Chondrocyte (in vitro differentiated cells): ENCODE data around the gene SETX. TPM values are rescaled to one million over a fixed set of nuclear protein-coding genes. Genes with fewer than 3 reads are reported as not detected.

Experiments
- DNase-seq: peaks from one replicate; pipeline ENCODE4 v3.0.0; 2021; ENCODE audit warnings: mixed read lengths, low spot score
- H3K27ac Mint-ChIP-seq: one replicate; pipeline ENCODE4 v1.8.0; 2021; ENCODE audit warnings: mild to moderate bottlenecking, moderate library complexity, mixed read lengths; ENCODE audit not compliant: unreplicated experiment
- H3K27me3 Mint-ChIP-seq: 2 replicates; pipeline ENCODE4 v1.8.0; 2021; ENCODE audit warnings: low read depth, mixed read lengths
- H3K36me3 Mint-ChIP-seq: 2 replicates; pipeline ENCODE4 v1.8.0; 2021; ENCODE audit warnings: low read depth, mixed read lengths
- H3K4me1 Mint-ChIP-seq: 2 replicates; pipeline ENCODE4 v1.8.0; 2021; ENCODE audit warnings: low read depth, mild to moderate bottlenecking, mixed read lengths
- H3K4me3 Mint-ChIP-seq: one replicate; pipeline ENCODE4 v1.8.0; 2021; ENCODE audit warnings: mild to moderate bottlenecking, moderate library complexity, mixed read lengths; ENCODE audit not compliant: unreplicated experiment
- H3K9me3 Mint-ChIP-seq: 2 replicates; pipeline ENCODE4 v1.8.0; 2021; ENCODE audit warnings: low read depth, mixed read lengths
- CTCF ChIP-seq: fragments of 200-600 bp; sonication (generic); IDR thresholded peaks from 2 replicates; pipeline ENCODE4 v1.5.0; 2021; ENCODE audit warnings: antibody characterized with exemption, mild to moderate bottlenecking, moderate library complexity
- total RNA-seq: library from RNA; stranded (reverse); gene quantifications from 3 replicates; pipeline ENCODE4 v1.2.1, GENCODE V29; 2021

The SETX gene
- total RNA-seq, 1 donor from 2014 or later: 40.0 TPM

GRCh38 chr9:132260846-132261245 is 93.9 kb downstream of the SETX start:
- H3K4me1 Mint-ChIP-seq: peaks cover 5% of the 10 kb centered on the region
- peaks cover 2% of the 10 kb centered on the region for H3K27me3 Mint-ChIP-seq
- TF ChIP-seq CTCF: no peak
- H3K9me3 Mint-ChIP-seq: no peaks in the 10 kb centered on the region
- H3K36me3 Mint-ChIP-seq: peaks cover 12% of the 10 kb centered on the region
- no peak overlapping the region for H3K27ac Mint-ChIP-seq
- DNase-seq: no peak
- no peak overlapping the region for H3K4me3 Mint-ChIP-seq

GRCh38 chr9:132250324-132251262 is 104.2 kb downstream of the SETX start:
- TF ChIP-seq CTCF: no peak
- H3K4me3 Mint-ChIP-seq: no peak overlapping the region
- H3K27ac Mint-ChIP-seq: no peak overlapping the region
- no peaks in the 10 kb centered on the region for H3K36me3 Mint-ChIP-seq
- no peaks in the 10 kb centered on the region for H3K27me3 Mint-ChIP-seq
- no peak for DNase-seq
- peaks cover 13% of the 10 kb centered on the region for H3K4me1 Mint-ChIP-seq
- peaks cover 6% of the 10 kb centered on the region for H3K9me3 Mint-ChIP-seq

- H3K36me3 Mint-ChIP-seq: no peaks in the 10 kb centered on the region
- no peaks in the 10 kb centered on the region for H3K27me3 Mint-ChIP-seq
These were observed 105.1 kb downstream of the SETX start for GRCh38 chr9:132249690-132250089.

GRCh38 chr9:132249123-132249522 is 105.7 kb downstream of the SETX start:
- Mint-ChIP-seq H3K27me3 (peaks cover 2% of the 10 kb centered on the region), H3K27ac (no peak overlapping the region), H3K4me1 (peaks cover 16% of the 10 kb centered on the region), H3K36me3 (no peaks in the 10 kb centered on the region), H3K4me3 (no peak overlapping the region), H3K9me3 (peaks cover 6% of the 10 kb centered on the region)
- no peak for TF ChIP-seq CTCF
- DNase-seq: no peak

More at GRCh38 chr9:132249690-132250089, 105.1 kb downstream of the SETX start:
- no peak for DNase-seq
- H3K27ac Mint-ChIP-seq: no peak overlapping the region
- H3K4me1 Mint-ChIP-seq: peaks cover 16% of the 10 kb centered on the region
- H3K4me3 Mint-ChIP-seq: no peak overlapping the region
- TF ChIP-seq CTCF: no peak
- H3K9me3 Mint-ChIP-seq: peaks cover 6% of the 10 kb centered on the region

GRCh38 chr9:132247942-132248341 is 106.8 kb downstream of the SETX start:
- Mint-ChIP-seq H3K4me3 (no peak overlapping the region), H3K36me3 (no peaks in the 10 kb centered on the region), H3K9me3 (peaks cover 6% of the 10 kb centered on the region), H3K27ac (no peak overlapping the region), H3K4me1 (peaks cover 16% of the 10 kb centered on the region), H3K27me3 (peaks cover 2% of the 10 kb centered on the region)
- TF ChIP-seq CTCF: no peak
- no peak for DNase-seq
